VCaP (cell line): ENCODE results near the gene KLHL20.
"Not testable (repeated sequence)": the region's sequence is repeated elsewhere in the genome, so short reads cannot be mapped to it uniquely, and the experiment has no call there.

Source experiments
- H3K27ac ChIP-seq: fragments of 450-650 bp; 2 replicates; pipeline ENCODE4 v1.5.1; 2017
- TF ChIP-seq, protein P1 (sequence below): fragments of 450-650 bp; conservative IDR thresholded peaks from 2 replicates; pipeline ENCODE4 v1.5.1; 2017; ENCODE audit warnings: mild to moderate bottlenecking, moderate library complexity

The KLHL20 gene

DNA sequence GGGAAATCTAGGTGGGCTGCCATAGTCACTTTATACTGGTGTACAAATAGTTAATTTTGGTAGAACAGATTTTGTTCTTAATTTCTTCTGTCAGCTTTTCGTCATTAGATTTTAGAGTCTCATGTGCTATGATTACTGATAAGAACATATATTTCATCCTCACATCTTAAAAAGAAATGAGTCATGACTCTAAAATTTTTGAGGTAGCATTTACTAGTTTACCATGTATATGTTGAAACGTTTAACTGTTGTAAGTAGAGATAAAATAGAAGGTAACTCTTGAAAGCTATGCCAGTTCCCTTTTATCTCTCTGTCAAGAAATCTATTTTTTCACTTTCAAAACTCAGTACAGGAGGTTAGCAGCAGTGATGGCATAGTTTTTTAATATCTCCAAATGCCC is 53.4 kb downstream of the KLHL20 start:
- TF ChIP-seq, protein P1, sequence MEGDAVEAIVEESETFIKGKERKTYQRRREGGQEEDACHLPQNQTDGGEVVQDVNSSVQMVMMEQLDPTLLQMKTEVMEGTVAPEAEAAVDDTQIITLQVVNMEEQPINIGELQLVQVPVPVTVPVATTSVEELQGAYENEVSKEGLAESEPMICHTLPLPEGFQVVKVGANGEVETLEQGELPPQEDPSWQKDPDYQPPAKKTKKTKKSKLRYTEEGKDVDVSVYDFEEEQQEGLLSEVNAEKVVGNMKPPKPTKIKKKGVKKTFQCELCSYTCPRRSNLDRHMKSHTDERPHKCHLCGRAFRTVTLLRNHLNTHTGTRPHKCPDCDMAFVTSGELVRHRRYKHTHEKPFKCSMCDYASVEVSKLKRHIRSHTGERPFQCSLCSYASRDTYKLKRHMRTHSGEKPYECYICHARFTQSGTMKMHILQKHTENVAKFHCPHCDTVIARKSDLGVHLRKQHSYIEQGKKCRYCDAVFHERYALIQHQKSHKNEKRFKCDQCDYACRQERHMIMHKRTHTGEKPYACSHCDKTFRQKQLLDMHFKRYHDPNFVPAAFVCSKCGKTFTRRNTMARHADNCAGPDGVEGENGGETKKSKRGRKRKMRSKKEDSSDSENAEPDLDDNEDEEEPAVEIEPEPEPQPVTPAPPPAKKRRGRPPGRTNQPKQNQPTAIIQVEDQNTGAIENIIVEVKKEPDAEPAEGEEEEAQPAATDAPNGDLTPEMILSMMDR: no peak
- H3K27ac ChIP-seq: no peak overlapping the region

- no peak overlapping the region for H3K27ac ChIP-seq
- TF ChIP-seq, protein P1: no peak
Observed at GRCh38 chr1:173768827-173769226, 54.0 kb downstream of the KLHL20 start.

GRCh38 chr1:173770330-173770729 is 55.5 kb downstream of the KLHL20 start:
- H3K27ac ChIP-seq: not testable (repeated sequence)

DNA sequence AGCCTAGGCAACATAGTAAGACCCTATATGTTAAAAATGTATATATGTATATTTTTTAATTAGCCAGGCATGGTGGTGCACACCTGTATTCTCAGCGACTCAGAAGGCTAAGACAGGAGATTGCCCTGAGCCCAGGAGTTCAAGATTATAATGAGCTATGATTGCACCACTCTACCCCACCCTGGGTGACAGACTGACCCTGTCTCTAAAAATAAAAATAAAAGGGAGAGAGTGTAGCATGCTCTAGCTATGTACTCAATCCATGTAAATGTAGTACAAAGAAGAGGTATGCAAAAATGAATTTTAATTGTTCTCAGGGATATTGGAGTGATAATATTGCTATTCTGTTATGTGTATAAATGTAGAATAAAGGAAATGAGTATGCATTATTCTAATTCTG is 56.8 kb downstream of the KLHL20 start:
- TF ChIP-seq, protein P1: no peak
- H3K27ac ChIP-seq: no peak overlapping the region

- TF ChIP-seq, protein P1: no peak
- H3K27ac ChIP-seq: no peak overlapping the region
Observed at GRCh38 chr1:173775578-173776226, 60.9 kb downstream of the KLHL20 start.

- no peak overlapping the region for H3K27ac ChIP-seq
- TF ChIP-seq, protein P1: no peak
Observed at GRCh38 chr1:173779936-173780335, 65.2 kb downstream of the KLHL20 start.

DNA sequence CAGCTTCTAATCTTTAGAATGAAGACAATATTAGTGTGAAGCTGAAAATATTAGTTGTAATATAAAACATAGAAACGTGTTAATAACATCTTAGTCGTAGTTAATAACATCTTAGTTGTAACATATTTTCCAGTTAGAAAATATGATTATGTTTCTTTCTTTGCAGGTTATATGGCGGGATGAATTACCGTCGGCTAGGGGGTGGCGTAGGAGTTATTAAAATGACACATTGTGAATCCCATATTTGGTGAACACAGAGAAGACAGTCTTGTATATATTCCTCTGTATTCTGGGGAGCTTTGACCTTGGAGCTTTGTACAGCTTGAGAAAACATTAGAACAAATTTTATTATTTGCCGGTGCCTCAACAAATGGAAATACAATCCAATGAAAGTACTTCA is 70.2 kb downstream of the KLHL20 start:
- H3K27ac ChIP-seq: no peak overlapping the region
- TF ChIP-seq, protein P1: no peak

DNA sequence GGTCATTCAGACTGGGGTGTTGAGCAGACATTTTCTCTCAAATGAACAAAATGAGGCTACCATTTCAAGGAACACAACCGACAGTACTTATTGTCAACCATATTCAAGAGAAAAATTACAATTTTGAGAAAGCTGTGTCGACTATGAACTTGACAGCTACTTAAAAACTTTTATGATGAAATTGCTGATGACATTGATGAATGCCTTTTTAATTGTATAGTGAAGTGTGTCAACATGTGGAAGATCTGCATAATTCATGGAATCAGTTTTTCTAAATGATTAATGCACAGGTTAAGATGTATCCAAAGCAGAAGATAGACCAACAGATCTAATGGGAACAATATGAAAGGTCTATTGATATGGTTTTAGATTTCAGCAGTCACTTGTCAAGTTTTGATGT is 75.1 kb downstream of the KLHL20 start:
- TF ChIP-seq, protein P1: no peak
- H3K27ac ChIP-seq: no peak overlapping the region
